ENCODE results near the gene ELAVL4.

DNA sequence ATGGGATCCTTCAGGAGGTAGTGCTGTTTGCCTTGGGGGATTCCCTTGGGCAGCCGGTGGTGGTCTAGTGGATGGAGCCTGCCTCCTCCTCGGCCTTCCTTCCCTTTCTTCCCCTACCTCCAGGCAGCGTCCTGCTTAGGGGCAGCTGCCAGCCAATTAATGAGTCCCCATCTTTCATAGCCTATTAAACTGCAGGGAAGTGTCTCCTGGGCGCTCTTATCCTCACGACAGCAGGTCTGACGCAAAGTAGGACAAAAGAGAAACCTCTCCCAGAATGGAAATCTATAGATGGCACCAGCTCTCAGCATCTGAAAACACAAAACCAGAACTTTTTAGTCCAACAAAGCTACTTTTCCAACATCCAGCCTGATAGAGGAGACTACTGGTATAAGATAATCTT, 69.3 kb downstream of the ELAVL4 start:
- TF ChIP-seq, protein P1, sequence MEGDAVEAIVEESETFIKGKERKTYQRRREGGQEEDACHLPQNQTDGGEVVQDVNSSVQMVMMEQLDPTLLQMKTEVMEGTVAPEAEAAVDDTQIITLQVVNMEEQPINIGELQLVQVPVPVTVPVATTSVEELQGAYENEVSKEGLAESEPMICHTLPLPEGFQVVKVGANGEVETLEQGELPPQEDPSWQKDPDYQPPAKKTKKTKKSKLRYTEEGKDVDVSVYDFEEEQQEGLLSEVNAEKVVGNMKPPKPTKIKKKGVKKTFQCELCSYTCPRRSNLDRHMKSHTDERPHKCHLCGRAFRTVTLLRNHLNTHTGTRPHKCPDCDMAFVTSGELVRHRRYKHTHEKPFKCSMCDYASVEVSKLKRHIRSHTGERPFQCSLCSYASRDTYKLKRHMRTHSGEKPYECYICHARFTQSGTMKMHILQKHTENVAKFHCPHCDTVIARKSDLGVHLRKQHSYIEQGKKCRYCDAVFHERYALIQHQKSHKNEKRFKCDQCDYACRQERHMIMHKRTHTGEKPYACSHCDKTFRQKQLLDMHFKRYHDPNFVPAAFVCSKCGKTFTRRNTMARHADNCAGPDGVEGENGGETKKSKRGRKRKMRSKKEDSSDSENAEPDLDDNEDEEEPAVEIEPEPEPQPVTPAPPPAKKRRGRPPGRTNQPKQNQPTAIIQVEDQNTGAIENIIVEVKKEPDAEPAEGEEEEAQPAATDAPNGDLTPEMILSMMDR (IDR thresholded peaks at IDR 0.05; ENCODE audit: low read depth, low read length): no peak
- no peak for TF ChIP-seq POLR2A (IDR thresholded peaks at IDR 0.05; ENCODE audit: extremely low read depth, insufficient read length)
- TF ChIP-seq, protein P2, sequence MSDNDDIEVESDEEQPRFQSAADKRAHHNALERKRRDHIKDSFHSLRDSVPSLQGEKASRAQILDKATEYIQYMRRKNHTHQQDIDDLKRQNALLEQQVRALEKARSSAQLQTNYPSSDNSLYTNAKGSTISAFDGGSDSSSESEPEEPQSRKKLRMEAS (IDR thresholded peaks at IDR 0.05; ENCODE audit: low read depth, low read length): no peak

All from NB4 (cell line).